ENCODE measurements around the gene NEDD8.

Gene NEDD8

GRCh38 chr14:24196071-24197055 lies 35.8 kb downstream of the NEDD8 start:
- no peak for DNase-seq (ENCODE audit: low read depth in 2 of 2)

DNA sequence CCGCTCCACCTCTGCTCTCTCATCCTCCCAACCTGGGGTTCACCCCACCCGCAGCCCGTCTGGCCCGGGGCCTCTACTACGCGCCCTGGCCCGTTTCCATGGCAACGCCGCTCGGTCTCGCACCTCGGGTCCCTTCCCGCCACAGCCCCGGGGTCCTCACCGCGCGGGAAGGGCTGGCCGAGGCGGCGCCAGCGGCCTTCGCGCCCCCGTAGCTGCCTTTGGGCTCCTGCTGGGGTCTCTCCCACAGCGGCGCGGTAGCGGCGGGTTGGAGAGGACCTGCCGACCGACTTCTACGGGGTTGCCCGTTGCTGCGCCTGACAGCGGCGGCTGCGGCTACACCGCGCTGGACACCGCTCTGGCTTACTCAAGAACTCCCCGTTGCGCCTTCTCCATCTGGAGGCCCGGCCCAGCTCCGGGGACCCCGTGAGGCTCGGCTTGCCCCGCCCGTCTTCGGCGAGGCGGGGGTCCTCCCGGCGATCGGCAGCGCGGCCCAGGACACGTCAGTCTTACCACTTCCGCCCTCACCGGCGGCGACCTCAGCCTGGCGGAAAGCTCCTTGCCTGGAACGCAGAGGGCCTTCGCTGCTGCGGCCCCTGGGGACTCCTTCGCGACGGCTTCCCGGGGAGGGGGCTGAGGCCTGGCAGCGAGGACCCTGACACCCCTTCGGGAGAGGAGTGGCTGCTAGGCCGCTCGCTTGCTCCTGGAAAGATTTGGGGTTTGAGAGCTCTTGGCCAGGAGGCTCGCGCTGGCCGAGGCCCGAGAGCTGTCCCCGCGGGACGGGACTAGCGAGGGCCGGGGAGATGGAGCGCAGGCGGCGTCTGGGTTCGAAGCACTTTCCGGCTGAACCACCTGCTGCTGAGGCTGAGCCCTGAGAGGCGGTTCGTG lies 36.7 kb downstream of the NEDD8 start, which contains the start of gene TM9SF1:
Gene TM9SF1, minus strand, starts transcription at position 256 of the 885 bp plus-strand sequence. CDS start 422 bp downstream, outside the sequence.
- peak; percentile 72 to 73 for DNase-seq (ENCODE audit: low read depth in 2 of 2)

DNA sequence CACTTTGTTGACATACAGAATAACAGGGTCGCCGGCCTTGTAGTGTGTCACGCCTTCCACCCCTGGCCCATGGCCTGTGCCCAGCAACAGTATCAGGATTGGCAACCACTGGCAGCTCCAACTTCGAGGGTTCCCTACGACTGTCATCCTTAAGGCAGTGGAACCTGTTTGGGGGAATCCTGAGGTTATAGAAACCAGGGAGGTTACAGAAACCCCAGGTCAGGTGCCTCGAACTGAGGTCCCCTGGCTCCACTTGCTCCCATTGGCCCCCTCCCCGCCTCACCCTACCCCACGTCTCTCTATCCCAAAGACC lies 37.3 kb downstream of the NEDD8 start:
- no peak for DNase-seq (ENCODE audit: low read depth in 2 of 2)

GRCh38 chr14:24194186-24194872 lies 37.8 kb downstream of the NEDD8 start:
- DNase-seq (ENCODE audit: low read depth in 2 of 2): no peak

DNA sequence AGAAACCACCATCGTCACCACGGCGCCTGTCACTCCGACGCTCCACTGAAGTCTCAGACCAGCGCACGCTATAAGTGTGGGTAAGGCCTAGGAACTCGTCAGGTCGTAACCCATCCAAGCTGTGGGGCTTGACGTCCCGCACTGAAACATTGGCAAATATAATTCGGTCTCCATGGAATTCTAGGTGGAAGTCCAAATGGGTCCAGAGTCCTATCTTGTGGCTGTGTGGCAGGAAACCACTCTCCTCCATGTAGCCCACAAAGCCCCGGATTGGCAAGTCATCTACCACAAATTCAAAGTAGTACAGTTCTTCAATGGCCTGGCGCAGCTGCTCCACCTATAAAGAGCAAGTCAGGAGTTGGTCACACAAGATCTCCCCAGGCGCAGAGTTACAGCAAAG lies 39.2 kb downstream of the NEDD8 start:
- DNase-seq (ENCODE audit: low read depth in 2 of 2): no peak

DNA sequence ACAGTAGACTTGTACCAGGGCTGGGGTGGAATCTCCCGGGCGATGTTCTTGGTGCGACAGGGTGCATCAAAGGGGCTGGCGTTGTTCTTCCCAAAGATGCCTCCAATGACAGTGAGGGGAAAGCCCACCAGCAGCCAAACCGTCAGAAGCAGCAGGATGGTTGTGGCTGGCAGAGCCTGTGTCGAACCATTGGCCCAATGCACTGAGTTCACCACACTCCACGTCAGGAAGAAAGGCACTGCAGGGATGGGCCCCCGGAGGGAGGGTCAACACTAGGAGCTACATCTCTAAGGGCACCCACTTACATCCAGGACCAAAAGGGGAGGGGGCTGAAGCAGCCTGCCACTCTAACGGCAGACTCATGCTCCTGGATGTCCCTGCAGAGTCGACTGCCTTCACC lies 41.8 kb downstream of the NEDD8 start:
- DNase-seq (ENCODE audit: low read depth in 2 of 2): no peak

DNA sequence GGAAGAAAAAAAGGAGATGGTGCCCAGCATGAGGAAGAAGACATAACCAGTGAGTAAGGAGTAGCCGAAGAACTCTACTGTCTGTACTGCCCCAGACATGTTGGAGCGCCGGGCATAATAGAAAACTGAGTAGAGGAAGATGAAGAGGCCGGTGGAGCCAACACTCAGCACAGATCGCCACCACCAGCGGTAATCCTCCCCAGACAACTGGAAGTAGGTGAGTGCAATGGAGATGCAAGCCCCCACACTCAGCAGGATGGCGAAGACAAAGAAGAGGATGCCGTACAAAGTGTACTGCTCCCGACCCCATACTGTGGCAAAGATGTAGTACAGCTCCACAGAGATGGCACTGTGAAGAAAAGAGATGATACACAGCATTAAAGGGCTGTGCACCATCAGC lies 42.7 kb downstream of the NEDD8 start:
- DNase-seq (ENCODE audit: low read depth in 2 of 2): no peak

- no peak for DNase-seq (ENCODE audit: low read depth in 2 of 2)
These were observed 43.1 kb downstream of the NEDD8 start for GRCh38 chr14:24189059-24189375.

DNA sequence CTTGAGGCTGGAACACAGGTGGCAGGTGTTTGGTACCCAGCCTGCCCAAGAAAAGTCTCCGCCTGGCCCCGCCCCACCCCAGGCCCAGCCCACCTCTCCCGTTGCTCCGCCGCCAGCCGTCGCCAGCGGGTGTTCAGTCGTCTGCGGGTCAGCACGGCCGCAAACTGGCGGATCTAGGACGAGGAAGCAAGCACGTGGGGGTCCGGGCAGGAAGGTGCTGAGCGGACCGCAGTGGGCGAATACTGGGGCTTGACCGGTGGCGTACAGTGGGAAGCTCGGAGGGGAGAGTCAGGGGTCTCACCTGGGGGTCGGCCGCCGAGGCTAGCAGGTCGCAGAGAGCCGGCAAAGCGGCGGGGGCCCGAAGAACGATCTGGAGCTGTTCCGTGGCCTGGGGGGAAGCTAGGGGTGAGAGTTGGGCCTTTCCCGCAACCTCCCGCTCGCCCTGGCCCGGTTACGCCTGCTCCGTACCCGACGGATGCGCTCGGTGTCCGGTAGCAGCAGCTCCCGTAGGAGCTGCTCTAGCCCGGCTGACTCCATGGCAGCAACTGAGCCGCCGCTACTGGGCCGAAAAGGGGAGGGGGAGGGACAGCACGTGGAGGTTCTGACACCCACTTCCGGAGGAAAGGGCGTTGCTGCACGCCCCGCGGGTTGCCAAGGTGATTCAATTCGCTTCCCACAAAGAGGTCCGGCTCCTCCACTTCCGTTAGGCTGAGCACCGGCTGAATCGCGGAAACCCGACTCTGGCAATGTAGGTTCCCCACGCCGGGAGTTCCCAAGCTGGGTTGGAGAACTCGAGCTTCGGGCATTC lies 43.7 kb downstream of the NEDD8 start, which contains the start of gene IPO4:
Gene IPO4, minus strand, starts transcription at position 566 of the 808 bp plus-strand sequence. Its CDS starts 29 bp downstream, at position 537.
- peak; percentile 91 to 95 for DNase-seq (ENCODE audit: low read depth in 2 of 2)

GRCh38 chr14:24187539-24187915 lies 44.6 kb downstream of the NEDD8 start:
- DNase-seq (ENCODE audit: low read depth in 2 of 2): no peak

DNA sequence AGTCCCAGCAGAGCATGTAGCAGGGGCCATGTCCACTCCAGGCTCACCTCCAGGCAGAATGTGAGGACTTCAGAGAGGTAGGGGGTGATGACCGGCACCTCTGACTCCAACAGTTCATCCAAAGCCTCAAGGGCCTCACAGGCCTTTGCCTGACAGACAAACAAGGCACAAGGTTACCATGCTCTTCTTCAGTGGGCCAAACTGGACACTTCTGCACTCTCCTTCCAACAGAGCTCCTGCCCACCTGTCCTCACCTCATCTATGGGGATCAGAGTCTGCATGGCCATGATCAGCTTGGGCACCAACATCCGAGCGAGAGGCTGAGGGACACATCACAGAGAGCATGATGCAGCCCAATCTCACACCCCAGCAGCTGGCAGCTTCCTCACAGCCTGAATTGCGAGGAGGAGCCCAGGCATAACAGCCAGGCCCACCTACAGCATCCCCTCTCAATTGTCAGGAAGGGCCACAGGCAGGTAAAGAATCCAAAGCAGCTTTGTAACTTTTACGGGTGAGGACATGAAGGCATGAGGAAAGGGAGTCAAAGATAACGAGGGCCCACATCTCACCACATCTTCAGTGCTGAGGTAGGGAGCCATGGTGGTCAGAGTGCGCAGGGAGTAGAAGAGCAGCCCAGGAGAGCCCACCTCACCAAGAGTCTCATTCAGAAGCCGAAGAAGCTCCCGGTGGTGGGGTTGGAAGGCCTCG lies 45.2 kb downstream of the NEDD8 start:
- DNase-seq (ENCODE audit: low read depth in 2 of 2): no peak

DNA sequence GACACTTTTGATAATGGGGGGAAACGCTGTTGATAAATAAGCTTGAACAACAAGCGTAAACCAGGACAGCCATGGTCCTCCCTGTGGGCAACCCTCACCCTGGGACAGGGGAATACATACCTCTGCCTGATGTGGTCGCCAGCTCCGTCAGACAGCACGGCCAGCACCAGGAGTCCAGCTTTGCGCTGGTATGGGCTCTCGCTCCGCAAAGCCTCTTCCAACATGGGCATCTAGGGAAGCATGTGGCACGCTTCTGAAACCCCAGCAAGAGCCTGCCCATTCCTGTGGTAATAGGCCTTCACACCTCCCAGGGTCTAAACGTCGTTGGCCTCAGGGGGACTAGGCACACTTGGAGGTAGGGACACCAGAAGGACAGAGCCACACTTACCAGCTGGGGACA lies 46.4 kb downstream of the NEDD8 start:
- no peak for DNase-seq (ENCODE audit: low read depth in 2 of 2)

- no peak for DNase-seq (ENCODE audit: low read depth in 2 of 2)
These were observed 47.1 kb downstream of the NEDD8 start for GRCh38 chr14:24185026-24185425.

- no peak for DNase-seq (ENCODE audit: low read depth in 2 of 2)
These were observed 47.8 kb downstream of the NEDD8 start for GRCh38 chr14:24184104-24184970.

DNA sequence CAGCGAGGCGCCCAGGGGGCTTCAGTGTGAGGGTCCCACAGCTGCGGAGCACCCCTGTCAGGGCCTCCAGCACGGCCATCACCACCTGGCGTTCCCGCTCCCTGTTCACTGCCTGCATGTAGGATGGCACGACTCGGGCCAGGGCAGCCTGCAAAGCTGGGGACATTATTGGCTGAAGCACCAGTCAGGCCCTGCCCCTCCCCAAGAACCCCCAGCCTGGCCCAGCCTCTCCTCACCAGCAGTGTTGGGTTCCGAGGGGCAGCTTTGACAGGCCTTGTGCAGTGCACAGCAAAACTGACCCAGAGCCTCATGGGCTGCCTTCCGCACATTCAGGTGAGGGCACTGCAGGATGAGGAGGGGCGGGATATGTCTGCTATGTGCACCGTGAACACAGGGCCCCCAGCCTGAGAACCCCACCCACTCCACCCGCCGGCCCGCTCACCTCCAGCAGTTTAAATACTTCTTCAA lies 49.1 kb downstream of the NEDD8 start:
- DNase-seq (ENCODE audit: low read depth in 2 of 2): no peak

DNA sequence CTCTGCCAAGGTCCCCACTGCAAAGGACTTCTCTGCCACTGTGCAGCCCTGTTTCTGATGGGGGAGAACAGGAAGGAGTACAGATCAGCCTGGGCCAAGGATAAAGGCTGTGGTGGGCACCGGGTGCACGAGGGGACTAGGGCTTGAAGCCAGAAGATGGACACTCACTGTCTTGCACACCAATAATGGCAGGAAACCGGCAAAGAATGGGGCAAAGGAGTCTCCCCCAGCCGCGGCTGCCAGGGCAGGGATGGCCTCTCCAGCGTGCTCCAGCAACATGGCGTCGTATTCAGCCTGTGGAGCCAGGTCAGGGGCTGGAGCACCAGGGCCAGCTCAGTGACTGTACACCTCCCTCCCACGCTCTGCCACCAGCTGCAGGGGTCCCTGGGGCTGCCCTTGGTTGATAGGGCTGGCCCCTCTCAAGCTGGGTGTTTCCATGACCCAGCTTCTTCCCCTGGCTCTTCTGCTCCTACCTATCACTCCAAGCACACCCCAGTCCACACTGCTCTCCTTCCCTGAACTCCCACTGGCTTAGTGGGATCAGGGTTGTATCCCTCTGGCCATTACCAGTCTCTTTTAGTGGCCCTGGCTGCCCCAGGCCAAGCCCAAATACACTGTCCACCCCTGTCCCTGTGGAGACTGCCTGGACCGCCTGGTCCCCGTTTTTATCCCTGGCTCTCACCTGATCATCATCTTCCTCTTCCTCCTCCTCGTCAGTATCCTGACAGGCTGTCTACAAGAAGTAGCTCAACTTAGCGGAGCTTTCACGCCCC lies 49.9 kb downstream of the NEDD8 start:
- no peak for DNase-seq (ENCODE audit: low read depth in 2 of 2)

DNA sequence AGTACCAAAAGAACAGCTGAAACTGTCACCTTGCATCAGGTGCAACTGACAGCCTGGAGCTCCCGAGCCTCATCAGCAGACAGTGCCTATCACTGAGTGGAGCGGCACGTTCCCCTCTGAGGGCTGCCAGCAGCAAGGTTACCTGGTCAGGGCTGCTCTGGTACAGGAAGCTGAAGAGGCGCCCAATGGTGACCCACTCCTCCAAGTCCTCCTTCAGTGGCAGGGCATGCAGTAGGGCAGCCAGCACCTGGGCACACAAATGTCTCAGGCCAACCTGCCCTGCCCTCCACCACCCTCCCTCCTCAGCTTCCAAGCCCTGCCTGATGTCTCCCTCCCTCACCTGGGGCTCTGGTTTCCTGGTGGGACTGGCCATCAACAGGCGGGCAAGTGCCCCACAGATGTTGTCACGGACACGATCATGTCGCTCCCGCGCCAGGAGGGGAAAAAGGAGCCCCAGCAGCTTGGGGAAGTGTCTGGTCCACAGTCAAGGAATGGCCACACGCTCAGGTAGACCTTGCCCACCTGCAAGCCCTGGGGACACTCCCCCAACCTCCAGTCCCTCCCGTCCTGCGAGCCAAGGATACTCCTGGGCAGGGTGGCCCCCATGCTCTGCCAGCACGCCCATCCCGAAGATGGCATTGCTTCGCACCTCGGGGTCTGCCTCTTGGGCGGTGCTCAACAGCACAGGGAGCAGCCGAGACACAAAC lies 50.6 kb downstream of the NEDD8 start:
- no peak for DNase-seq (ENCODE audit: low read depth in 2 of 2)
